AG09309 (cell line): ENCODE measurements around the gene ZNF428.

Experiments
- DNase-seq: peaks from one replicate; pipeline ENCODE4 v3.0.0-alpha.2; 2010; ENCODE audit warnings: low read depth
- H3K4me3 ChIP-seq: 2 replicates; pipeline ENCODE4 v1.5.1; 2011; ENCODE audit warnings: mild to moderate bottlenecking, low read depth, low read length, moderate library complexity; ENCODE audit not compliant: control insufficient read depth
- TF ChIP-seq, protein P1 (sequence below): IDR thresholded peaks from 2 replicates; pipeline ENCODE4 v1.5.1; 2011; ENCODE audit warnings: mild to moderate bottlenecking, low read depth, low read length, inconsistent platforms; ENCODE audit not compliant: insufficient read depth, control insufficient read depth; ENCODE audit errors: missing control alignments

The ZNF428 gene

DNA sequence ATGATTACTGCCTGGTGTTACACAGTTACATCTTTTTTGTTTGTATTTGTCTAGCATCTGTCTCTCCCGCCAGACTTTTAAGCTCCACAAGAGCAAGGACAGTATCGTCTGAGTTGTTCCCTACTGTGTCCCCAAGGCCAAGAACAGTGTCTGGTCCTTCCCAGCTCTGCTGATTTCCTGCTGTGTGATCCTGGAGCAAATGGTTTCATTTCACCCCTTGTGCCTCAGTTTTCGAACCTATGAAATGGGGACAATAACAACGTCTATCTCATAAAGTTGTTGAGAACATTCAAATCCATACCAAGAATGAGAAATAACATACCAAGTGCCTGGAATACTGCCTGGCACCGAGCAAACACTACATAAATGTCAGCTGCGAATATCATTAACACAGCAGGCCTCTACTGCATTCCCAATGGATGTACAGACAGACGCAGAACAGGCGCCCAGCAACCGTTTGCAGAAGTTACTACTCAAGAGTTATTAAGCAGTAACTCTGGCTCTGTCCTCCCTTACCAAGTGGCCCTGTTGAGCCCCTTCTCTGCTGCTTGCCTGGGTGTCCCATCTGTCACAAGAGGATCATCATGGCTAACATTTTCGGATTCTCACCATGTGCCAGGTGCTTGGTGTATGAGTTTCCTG lies 55.5 kb downstream of the ZNF428 start:
- DNase-seq: no peak
- TF ChIP-seq, protein P1, sequence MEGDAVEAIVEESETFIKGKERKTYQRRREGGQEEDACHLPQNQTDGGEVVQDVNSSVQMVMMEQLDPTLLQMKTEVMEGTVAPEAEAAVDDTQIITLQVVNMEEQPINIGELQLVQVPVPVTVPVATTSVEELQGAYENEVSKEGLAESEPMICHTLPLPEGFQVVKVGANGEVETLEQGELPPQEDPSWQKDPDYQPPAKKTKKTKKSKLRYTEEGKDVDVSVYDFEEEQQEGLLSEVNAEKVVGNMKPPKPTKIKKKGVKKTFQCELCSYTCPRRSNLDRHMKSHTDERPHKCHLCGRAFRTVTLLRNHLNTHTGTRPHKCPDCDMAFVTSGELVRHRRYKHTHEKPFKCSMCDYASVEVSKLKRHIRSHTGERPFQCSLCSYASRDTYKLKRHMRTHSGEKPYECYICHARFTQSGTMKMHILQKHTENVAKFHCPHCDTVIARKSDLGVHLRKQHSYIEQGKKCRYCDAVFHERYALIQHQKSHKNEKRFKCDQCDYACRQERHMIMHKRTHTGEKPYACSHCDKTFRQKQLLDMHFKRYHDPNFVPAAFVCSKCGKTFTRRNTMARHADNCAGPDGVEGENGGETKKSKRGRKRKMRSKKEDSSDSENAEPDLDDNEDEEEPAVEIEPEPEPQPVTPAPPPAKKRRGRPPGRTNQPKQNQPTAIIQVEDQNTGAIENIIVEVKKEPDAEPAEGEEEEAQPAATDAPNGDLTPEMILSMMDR: no peak
- H3K4me3 ChIP-seq: no peak overlapping the region

DNA sequence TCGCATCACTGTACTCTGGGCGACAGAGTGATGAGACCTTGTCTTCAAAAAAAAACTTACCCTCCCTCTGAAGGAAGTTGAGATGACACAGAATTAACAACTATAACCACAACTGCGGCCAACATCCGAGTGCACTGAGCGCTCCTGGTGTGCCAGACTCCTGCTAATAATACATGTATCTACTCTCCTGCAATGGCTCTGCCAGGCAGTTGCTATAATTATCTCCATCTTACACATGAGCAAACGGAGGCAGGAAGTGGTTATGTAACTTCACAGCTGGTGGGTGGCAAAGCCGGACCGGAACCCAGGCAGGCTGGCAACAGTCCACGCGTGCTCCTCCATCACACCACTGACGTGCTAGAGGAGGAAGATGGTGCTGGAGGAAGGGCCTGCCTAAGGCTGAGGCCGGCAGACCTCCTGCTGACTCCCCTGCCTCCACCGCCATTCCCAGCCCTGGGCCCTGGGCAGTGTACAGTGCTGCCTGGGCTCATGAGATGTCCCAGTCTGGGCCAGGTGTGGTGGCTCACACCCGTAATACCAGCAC lies 56.7 kb downstream of the ZNF428 start:
- peak; percentile 92 for DNase-seq
- no peak overlapping the region for H3K4me3 ChIP-seq
- TF ChIP-seq, protein P1: no peak

DNA sequence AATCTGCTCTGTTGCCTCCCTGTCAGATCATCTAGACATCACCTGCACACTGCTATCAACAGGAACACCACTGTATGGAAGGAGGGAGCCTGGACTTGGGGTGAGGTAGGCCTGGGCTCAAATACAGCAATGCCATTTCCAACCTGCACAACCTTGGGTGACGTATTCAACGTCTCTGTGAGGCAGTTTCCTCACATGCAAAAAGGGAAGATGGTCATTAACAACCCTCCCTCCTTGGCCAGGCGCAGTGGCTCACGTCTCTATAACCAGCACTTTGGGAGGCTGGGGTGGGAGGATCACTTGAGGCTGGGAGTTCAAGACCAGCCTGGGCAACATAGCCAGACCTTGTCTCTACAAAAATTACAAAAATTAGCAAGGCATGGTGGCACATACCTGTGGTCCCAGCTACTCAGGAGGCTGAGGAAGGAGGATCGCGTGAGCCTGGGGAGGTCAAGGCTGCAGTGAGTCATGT lies 57.2 kb downstream of the ZNF428 start:
- H3K4me3 ChIP-seq: no peak overlapping the region
- DNase-seq: no peak
- TF ChIP-seq, protein P1: no peak

DNA sequence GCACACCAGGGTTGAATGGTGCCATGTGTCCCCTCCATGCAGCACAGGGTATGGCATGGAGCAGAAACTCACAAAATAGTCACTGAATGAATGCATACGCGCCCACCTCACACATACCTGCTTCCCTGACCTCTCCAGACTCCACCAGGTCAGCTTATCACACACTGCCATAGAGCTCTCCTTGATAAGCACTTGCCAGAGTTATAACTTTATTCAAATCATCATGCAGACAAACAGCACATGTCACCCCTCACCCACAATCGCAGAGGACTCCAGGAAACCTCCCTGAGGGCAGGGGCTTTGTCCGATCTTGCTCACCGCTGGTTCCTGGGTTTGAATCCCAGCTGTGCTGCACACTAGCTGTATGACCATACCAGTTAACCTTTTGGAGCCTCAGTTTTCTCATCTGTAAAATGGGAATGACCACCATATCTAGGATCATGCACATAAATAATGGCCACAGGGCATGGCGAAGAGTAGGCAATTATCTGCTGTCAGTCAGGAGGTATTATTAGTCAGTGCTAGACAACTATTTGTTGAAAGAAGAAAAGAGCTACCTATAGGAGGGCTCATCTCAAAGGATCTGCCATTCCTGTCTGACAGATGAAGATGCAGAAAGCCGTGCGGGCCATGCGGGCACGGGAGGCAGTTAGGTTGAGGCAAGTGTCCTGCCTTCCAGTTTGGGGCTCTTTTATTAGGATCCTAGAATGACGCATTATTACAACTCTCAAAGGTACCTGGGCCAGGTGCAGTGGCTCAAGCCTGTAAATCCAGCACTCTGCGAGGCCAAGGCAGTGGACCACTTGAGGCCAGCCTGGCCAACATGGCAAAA lies 58.1 kb downstream of the ZNF428 start:
- H3K4me3 ChIP-seq: no peak overlapping the region
- DNase-seq: no peak
- TF ChIP-seq, protein P1: no peak

DNA sequence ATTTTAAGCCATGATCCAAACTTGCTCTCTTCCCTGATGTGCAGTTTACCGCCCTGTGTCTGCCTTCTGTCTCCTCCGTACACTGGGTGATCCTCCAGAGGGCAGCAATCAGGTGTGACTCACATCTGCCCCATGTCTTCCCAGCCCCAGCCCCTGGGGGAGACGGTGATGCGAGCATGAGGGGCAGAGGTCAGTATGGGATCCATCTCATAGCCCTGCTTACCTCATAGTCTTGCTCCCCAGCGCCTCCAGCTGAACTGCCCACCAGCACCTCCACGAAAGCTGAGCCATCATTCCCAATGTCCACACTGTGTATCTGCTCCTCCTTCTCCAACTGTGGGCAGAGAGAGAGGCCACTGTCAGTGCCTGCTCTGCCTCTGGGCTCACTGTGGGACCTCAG lies 58.7 kb downstream of the ZNF428 start:
- DNase-seq: no peak

More for the DNA sequence above, 58.7 kb downstream of the ZNF428 start:
- TF ChIP-seq, protein P1: peak; percentile 24
- H3K4me3 ChIP-seq: no peak overlapping the region
